Measurements from ENCODE around the gene OPCML.

- TF ChIP-seq CTCF (IDR thresholded peaks at IDR 0.05), result no peak
- TF ChIP-seq ZFX (IDR thresholded peaks at IDR 0.05; ENCODE audit: borderline replicate concordance), result no peak
These were observed 1079.7 kb downstream of the OPCML start for GRCh38 chr11:132452616-132453015.
